Right cardiac atrium (tissue), 5 donors: ENCODE measurements around the gene WWC2. TPM values are rescaled to one million over a fixed set of nuclear protein-coding genes. Genes with fewer than 3 reads are reported as not detected.
"Not testable (repeated sequence)": the region's sequence is repeated elsewhere in the genome, so short reads cannot be mapped to it uniquely, and the experiment has no call there.

Experiments
- ATAC-seq, 2 donors: fragments of 200-7000 bp; cut with Tn5 transposase; one replicate each; pipeline versions ENCODE4 v1.8.0 to v1.9.1; 2020; ENCODE audit warnings: moderate library complexity in 2 of 2, mild to moderate bottlenecking in 1 of 2
- DNase-seq, 3 donors: peaks; one replicate each; pipeline ENCODE4 v3.0.0-alpha.2; 2020
- H3K27ac ChIP-seq: one replicate; pipeline ENCODE4 v1.5.1; 2013; ENCODE audit warnings: mild to moderate bottlenecking, low read length, control low read depth, moderate library complexity
- H3K27me3 ChIP-seq: one replicate; pipeline ENCODE4 v1.6.1; 2013; ENCODE audit not compliant: control insufficient read depth, insufficient read depth
- H3K4me1 ChIP-seq: one replicate; pipeline ENCODE4 v1.6.1; 2013; ENCODE audit warnings: low read length; ENCODE audit not compliant: control insufficient read depth, insufficient read depth
- H3K4me3 ChIP-seq: one replicate; pipeline ENCODE4 v1.5.1; 2013; ENCODE audit warnings: low read length, control low read depth
- H3K9me3 ChIP-seq: one replicate; pipeline ENCODE4 v1.6.1; 2013; ENCODE audit warnings: low read length; ENCODE audit not compliant: control insufficient read depth
- WGBS: extraction: QIAGEN DNeasy Blood & Tissue Kit; methylation state at CpG from one replicate; pipeline ENCODE4 v1.1.7; 2013; 5-methylcytosine and 5-hydroxymethylcytosine counted together
- intact Hi-C, 4 donors: fragments of 100-400 bp; cut with DNase I; formaldehyde crosslinking; loops; one replicate each; pipeline versions ENCODE4 v1.11.0 to v1.14.0; 2022 to 2023
- polyA plus RNA-seq: library from polyadenylated mRNA; stranded (reverse); fragments of 200-250 nt; gene quantifications from one replicate; pipeline ENCODE4 v1.2.3, GENCODE V29; 2013
- total RNA-seq, 4 donors: library from RNA; stranded (reverse); fragmentation: NEBNext Ultra II Directional; extraction: Animal tissue kit (Norgen Biotek cat#: 25700); gene quantifications; one replicate each; pipeline ENCODE4 v1.2.1, GENCODE V29; 2021
- donor health status: healthy with polysubstance abuse.
- donor health status: DM: no; HTN: yes; CAD: no.
- donor health status: DM: no; HTN: no; CAD: no.
- donor health status: DM: no; HTN: yes; CAD: no; lungs with severe emphysema.
- donor health status: DM: yes; HTN: yes; CAD: no.

Gene WWC2
- total and polyA plus RNA-seq, 5 donors: 7.3 to 39.2 (median 33.7) TPM

GRCh38 chr4:183321079-183321478, 222.0 kb downstream of the WWC2 start:
- WGBS: 81% methylated on average over 2 of the region's 2 CpGs
- DNase-seq: no peak
- Histone ChIP-seq H3K4me1 (no peaks in the 10 kb centered on the region), H3K27ac (no peak overlapping the region), H3K27me3 (no peaks in the 10 kb centered on the region), H3K9me3 (no peaks in the 10 kb centered on the region), H3K4me3 (no peak overlapping the region)
- ATAC-seq: no peak
- intact Hi-C loops: no loop called here

- intact Hi-C loops: no loop called here
- no peak for ATAC-seq
- Histone ChIP-seq H3K4me3 (no peak overlapping the region), H3K27ac (no peak overlapping the region), H3K4me1 (no peaks in the 10 kb centered on the region), H3K27me3 (no peaks in the 10 kb centered on the region), H3K9me3 (no peaks in the 10 kb centered on the region)
- WGBS: 96% methylated on average over 5 of the region's 5 CpGs
- no peak for DNase-seq
These were observed 222.5 kb downstream of the WWC2 start for GRCh38 chr4:183321516-183321915.

- no peak for DNase-seq
- H3K4me3 ChIP-seq: no peak within 1 kb of the TSS
- H3K27ac ChIP-seq: no peak within 1 kb of the TSS
- 94% methylated on average over 5 of the region's 5 CpGs for WGBS
- H3K27me3 ChIP-seq: no peaks in the 10 kb centered on the region
- H3K9me3 ChIP-seq: no peaks in the 10 kb centered on the region
- H3K4me1 ChIP-seq: no peaks in the 10 kb centered on the region
- no peak for ATAC-seq
- intact Hi-C loops: no loop called here
These were observed 223.3 kb downstream of the WWC2 start, which contains the start of gene CLDN24 for GRCh38 chr4:183322326-183322725. TSS of gene CLDN24 (minus strand) at chr4:183322426. CDS start at chr4:183322426, 0 bp downstream.

- Histone ChIP-seq H3K9me3 (no peaks in the 10 kb centered on the region), H3K27me3 (no peaks in the 10 kb centered on the region), H3K4me1 (no peaks in the 10 kb centered on the region), H3K4me3 (no peak overlapping the region), H3K27ac (no peak overlapping the region)
- intact Hi-C loops: no loop called here
- DNase-seq: no peak
- 89% methylated on average over 6 of the region's 6 CpGs for WGBS
- ATAC-seq: no peak
These were observed 224.2 kb downstream of the WWC2 start for GRCh38 chr4:183323295-183323694.

- WGBS: 86% methylated on average over 11 of the region's 11 CpGs
- H3K4me3 ChIP-seq, H3K27me3 ChIP-seq, H3K4me1 ChIP-seq, intact Hi-C loops, DNase-seq, H3K27ac ChIP-seq, ATAC-seq, H3K9me3 ChIP-seq: not testable (repeated sequence)
These were observed 225.0 kb downstream of the WWC2 start for GRCh38 chr4:183324056-183324455.

GRCh38 chr4:183324619-183325018, 225.6 kb downstream of the WWC2 start:
- Histone ChIP-seq H3K4me3 (no peak overlapping the region), H3K4me1 (no peaks in the 10 kb centered on the region), H3K27ac (no peak overlapping the region), H3K9me3 (no peaks in the 10 kb centered on the region), H3K27me3 (no peaks in the 10 kb centered on the region)
- WGBS: 93% methylated on average over 7 of the region's 7 CpGs
- ATAC-seq (no peak), DNase-seq (no peak)
- intact Hi-C loops: no loop called here

GRCh38 chr4:183326387-183326786, 227.3 kb downstream of the WWC2 start:
- intact Hi-C loops, H3K27ac ChIP-seq, DNase-seq, H3K27me3 ChIP-seq, ATAC-seq, H3K9me3 ChIP-seq, H3K4me3 ChIP-seq, H3K4me1 ChIP-seq: not testable (repeated sequence)
- WGBS: 88% methylated on average over 6 of the region's 6 CpGs

- no peak for DNase-seq
- WGBS: 45% methylated on average over 2 of the region's 2 CpGs
These were observed 227.8 kb downstream of the WWC2 start for GRCh38 chr4:183326853-183327252.

GRCh38 chr4:183327827-183328226, 228.8 kb downstream of the WWC2 start:
- no peak for DNase-seq
- intact Hi-C loops: no loop called here
- no peak for ATAC-seq
- WGBS: 94% methylated on average over 7 of the region's 7 CpGs
- no peak overlapping the region for H3K27ac ChIP-seq
- no peaks in the 10 kb centered on the region for H3K27me3 ChIP-seq
- no peak overlapping the region for H3K4me3 ChIP-seq
- no peaks in the 10 kb centered on the region for H3K4me1 ChIP-seq
- H3K9me3 ChIP-seq: no peaks in the 10 kb centered on the region

More at GRCh38 chr4:183326853-183327252, 227.8 kb downstream of the WWC2 start:
- Histone ChIP-seq H3K9me3 (no peaks in the 10 kb centered on the region), H3K4me1 (no peaks in the 10 kb centered on the region), H3K27me3 (no peaks in the 10 kb centered on the region), H3K27ac (no peak overlapping the region), H3K4me3 (no peak overlapping the region)
- intact Hi-C loops: no loop called here
- no peak for ATAC-seq

- ATAC-seq: peak in 1 of 2 donors; percentile 19
- Histone ChIP-seq H3K27me3 (no peaks in the 10 kb centered on the region), H3K9me3 (no peaks in the 10 kb centered on the region), H3K27ac (no peak overlapping the region), H3K4me3 (no peak overlapping the region), H3K4me1 (no peaks in the 10 kb centered on the region)
- intact Hi-C loops: no loop called here
- no peak for DNase-seq
- 35% methylated on average over 7 of the region's 7 CpGs for WGBS
These were observed 229.8 kb downstream of the WWC2 start for GRCh38 chr4:183328832-183329231.

GRCh38 chr4:183329244-183329643, 230.2 kb downstream of the WWC2 start:
- Histone ChIP-seq H3K4me3 (no peak overlapping the region), H3K27ac (no peak overlapping the region), H3K27me3 (no peaks in the 10 kb centered on the region), H3K4me1 (no peaks in the 10 kb centered on the region), H3K9me3 (no peaks in the 10 kb centered on the region)
- ATAC-seq (no peak), DNase-seq (no peak)
- 85% methylated on average over 6 of the region's 6 CpGs for WGBS
- intact Hi-C loops: no loop called here
